GM21619 (cell line): ENCODE results near the gene CTPS1.
A peak's percentile ranks its signal among the peaks of the same experiment; 100 is the strongest.

Experiments used
- ATAC-seq: cut with Tn5 transposase; IDR thresholded peaks from one replicate; pipeline ENCODE4 v1.9.1; 2021; ENCODE audit not compliant: unreplicated experiment

Gene CTPS1

DNA sequence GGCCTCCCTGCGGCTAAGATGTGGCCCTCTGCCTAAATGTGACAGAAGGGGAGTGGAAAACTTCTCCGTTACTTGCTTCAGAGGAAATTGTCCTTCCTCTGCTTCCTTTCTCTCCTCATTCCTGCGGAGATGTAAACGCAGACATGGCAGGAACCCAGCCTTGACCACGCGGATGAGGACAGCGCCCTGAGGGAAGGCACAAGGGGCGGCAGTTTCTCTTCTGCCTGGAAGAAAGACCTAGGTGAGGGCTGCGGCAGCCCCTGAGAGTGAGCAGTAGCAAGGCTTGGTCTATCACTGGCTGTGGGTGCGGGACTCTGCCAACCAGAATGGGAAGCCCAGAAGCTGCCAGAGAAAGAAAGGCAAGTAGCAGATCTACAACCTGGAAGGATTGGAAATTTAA, 14.0 kb upstream of the CTPS1 start:
- ATAC-seq = no peak

DNA sequence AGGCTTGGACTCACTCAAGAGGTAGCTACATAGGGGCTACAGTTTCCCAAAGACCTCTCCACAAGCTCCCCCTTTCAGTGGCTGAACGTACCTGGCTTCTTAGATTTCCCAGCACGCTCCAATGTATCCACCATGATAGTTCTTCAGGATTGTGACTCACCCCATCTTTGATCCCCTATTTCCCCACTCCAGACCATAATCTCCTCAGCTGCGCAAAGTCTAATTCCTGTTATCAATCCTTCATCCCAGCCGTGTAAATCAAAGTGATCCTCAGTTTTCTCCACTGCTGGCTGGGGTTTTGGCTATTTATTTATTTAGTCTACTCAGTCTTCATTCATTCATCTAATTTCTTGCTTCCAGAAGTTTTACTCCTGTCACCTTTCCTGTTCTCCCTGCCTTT, 13.1 kb upstream of the CTPS1 start:
- ATAC-seq = no peak

DNA sequence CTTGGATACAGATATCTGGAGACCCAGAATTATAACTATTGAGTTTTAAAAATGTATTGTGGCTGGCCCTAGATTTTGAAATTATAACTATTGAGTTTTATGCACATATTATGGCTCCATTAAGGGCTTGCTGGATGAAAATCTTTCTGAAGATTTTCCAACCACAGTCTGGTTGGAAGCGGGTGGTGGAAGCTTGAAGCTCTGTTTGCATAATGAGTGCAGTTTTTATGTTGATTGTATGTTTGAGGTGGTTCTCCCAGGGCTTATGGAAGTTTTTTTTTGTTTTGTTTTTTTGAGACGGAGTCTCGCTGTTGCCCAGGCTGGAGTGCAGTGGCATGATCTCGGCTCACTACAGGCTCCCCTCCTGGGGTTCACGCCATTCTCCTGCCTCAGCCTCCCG, 10.1 kb upstream of the CTPS1 start:
- no peak for ATAC-seq

- ATAC-seq = no peak
Observed at GRCh38 chr1:40971966-40972365, 7.5 kb upstream of the CTPS1 start.

GRCh38 chr1:40973912-40974311, 5.6 kb upstream of the CTPS1 start:
- ATAC-seq = no peak

DNA sequence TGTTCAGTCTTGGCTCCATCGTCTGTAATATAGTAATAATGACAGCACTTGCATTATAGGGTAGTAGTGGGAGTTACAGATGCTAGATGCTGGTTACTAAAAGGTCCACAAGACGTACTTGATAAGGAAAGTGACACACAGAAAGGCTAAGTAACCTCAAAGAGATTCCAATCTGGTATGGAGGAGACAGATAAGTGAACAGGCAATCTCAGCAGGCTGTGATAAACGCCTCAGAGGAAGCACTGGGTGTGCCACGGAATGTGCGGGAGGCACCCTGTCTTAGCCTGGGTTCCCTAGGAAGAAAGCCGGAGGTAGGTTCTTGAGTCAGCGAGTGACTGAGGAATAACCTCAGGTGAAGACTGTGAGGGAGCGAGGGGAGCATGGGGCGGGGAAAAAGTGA, 4.6 kb upstream of the CTPS1 start:
- no peak for ATAC-seq

DNA sequence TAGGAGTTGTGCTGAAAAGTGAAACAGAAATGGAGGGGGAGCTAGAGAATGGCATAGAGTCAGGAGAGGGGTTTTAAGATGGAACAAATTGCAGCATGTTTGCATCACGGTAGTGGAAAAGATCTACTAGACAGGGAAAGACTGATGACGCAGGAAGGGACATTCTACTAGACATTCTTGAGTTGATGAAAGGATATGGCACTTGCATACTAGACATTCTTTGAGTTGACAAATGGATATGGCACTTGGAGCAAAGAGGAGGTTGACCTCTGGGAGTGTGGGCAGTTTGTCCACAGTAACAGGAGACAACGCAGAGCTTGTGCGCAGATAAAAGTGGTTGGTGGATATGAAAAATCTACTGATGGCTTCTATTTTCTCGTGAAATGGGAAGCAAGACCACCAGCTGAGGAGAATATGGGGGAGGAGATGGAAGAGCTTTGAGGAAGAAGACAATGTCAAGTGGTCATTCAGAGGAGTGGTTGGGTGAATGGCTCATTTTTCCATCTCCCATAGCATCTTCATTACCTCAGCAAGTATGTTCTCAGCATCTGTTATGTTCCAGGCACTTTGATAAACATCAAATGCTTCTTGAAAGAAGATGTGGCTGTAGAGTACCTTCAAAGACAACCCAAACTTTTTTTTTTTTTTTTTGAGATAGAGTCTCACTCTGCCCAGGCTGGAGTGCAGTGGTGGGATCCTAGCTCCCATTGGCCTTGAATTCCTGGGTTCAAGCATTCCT, 2.4 kb upstream of the CTPS1 start:
- no peak for ATAC-seq

DNA sequence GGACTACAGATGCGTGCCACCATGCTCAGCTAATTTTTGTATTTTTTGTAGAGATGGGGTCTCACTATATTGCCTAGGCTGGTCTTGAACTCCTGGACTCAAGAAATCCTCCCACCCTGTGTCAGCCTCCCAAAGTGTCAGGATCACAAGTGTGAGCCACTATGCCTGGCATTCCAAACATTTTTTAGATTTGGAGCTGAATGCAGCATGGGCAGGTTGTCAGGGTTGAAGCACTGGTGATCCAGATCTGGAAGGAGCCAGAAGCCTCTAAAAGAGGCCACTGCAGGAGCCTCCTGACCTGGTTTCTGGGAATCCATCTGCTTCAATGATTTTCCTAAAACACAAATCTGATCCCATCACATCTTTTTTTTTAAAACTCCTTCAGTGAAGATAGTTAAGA, 1.8 kb upstream of the CTPS1 start:
- ATAC-seq = no peak

GRCh38 chr1:40978886-40979240, 633 bp upstream of the CTPS1 start:
- ATAC-seq = no peak

GRCh38 chr1:40980068-40980452, 564 bp downstream of the CTPS1 start:
- ATAC-seq = peak; percentile 25

- ATAC-seq = peak; percentile 7
Observed at GRCh38 chr1:40980453-40981121, 1.1 kb downstream of the CTPS1 start.

DNA sequence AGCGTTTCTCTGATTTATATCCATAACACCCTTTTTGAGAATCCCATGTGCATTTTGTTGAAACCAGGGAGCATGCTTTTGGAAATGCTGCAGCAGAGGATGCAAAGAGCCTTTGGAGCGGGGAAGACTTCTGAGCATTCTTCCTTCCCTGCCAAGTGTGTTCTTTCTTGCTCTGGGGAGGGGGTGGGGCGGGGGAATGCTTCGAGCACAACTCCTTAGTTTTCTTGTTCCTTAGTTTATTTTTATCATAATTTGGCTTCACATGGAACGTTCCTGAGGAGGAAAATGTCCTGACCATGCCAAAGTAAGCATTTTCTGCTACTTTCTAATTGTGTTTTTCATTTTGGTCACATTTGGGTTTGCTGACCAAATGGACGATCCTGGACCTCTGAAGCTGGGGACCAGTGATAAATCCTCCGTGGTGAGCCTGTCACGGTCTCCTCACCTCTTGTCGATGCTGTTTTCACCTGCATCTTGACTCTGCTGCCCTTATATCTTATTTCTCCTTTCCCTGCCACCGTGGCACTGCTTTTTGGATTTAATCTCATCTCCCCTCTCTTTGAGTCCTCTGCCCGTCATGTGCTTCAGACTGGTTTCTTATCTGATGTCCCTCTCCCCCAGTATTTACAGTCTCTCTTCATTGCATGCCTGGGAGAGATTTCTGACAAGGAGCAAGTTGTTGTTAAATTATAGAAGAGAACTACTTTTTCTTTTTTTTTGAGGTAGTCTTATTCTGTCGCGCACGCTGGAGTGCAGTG, 2.4 kb downstream of the CTPS1 start:
- no peak for ATAC-seq

GRCh38 chr1:40982721-40983120, 3.2 kb downstream of the CTPS1 start:
- ATAC-seq = no peak

DNA sequence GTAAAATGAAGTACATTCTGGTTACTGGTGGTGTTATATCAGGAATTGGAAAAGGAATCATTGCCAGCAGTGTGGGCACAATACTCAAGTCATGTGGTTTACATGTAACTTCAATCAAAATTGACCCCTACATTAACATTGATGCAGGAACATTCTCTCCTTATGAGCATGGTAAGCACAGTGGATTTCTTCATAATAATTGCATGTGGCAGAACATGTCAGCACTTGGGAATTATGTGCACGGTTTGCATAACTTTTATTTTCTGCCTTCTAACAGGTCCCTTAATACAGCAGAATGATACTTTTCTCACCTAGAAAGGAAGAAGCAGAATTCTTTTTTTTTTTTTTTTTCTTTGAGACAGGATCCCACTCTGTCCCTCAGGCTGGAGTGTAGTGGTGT, 3.8 kb downstream of the CTPS1 start:
- ATAC-seq = no peak

- ATAC-seq = no peak
Observed at GRCh38 chr1:40984066-40984465, 4.6 kb downstream of the CTPS1 start.

DNA sequence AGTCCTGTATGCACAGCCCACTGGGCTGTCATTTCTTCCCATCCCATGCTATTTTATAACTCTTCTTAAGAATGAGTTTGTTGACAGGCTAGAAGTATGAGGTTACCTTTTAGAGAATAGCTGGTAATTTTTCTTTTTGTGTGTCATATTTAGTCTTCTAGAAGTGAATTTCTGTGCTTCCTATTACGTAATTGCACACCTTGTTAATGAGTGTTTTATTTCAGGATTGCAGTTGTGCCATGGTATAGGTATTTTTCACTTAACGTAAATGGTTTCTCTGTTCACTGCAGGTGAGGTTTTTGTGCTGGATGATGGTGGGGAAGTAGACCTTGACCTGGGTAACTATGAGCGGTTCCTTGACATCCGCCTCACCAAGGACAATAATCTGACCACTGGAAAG, 5.0 kb downstream of the CTPS1 start:
- no peak for ATAC-seq

- no peak for ATAC-seq
Observed at GRCh38 chr1:40985161-40985560, 5.7 kb downstream of the CTPS1 start.

GRCh38 chr1:40985875-40986274, 6.4 kb downstream of the CTPS1 start:
- no peak for ATAC-seq

- ATAC-seq = no peak
Observed at GRCh38 chr1:40986328-40986783, 6.9 kb downstream of the CTPS1 start.

- no peak for ATAC-seq
Observed at GRCh38 chr1:40986956-40987355, 7.5 kb downstream of the CTPS1 start.

GRCh38 chr1:40987439-40988276, 8.2 kb downstream of the CTPS1 start:
- ATAC-seq = no peak
